COLO829 (cell line): ENCODE measurements around the gene SPRR3.
A peak's percentile ranks its signal among the peaks of the same experiment; 100 is the strongest.
"Not testable (repeated sequence)": the region's sequence is repeated elsewhere in the genome, so short reads cannot be mapped to it uniquely, and the experiment has no call there.

Source experiments
- DNase-seq: peaks from one replicate; pipeline ENCODE4 v3.0.0; 2012; ENCODE audit warnings: low spot score

The SPRR3 gene

GRCh38 chr1:152983743-152984142 is 17.8 kb upstream of the SPRR3 start, which contains the start of gene SPRR1A:
Gene SPRR1A, plus strand, starts transcription at chr1:152984081. Its CDS starts 1,150 bp downstream, at chr1:152985231.
- no peak for DNase-seq

GRCh38 chr1:152986578-152986977 is 15.0 kb upstream of the SPRR3 start:
- DNase-seq = no peak

- DNase-seq = no peak
Measured at GRCh38 chr1:152993186-152993585, 8.4 kb upstream of the SPRR3 start.

GRCh38 chr1:152995842-152996241 is 5.7 kb upstream of the SPRR3 start:
- DNase-seq = no peak

- peak; percentile 56 for DNase-seq
Measured at GRCh38 chr1:152996633-152997400, 4.7 kb upstream of the SPRR3 start.

- peak; percentile 14 for DNase-seq
Measured at GRCh38 chr1:152997901-152998300, 3.6 kb upstream of the SPRR3 start.

GRCh38 chr1:152998476-152998875 is 3.1 kb upstream of the SPRR3 start:
- no peak for DNase-seq

- no peak for DNase-seq
Measured at GRCh38 chr1:152999818-153000217, 1.7 kb upstream of the SPRR3 start.

GRCh38 chr1:153000294-153000693 is 1.3 kb upstream of the SPRR3 start:
- no peak for DNase-seq

- DNase-seq = not testable (repeated sequence)
Measured at GRCh38 chr1:153011235-153011758, 9.7 kb downstream of the SPRR3 start.

- not testable (repeated sequence) for DNase-seq
Measured at GRCh38 chr1:153021829-153022228, 20.3 kb downstream of the SPRR3 start.

GRCh38 chr1:153022340-153022739 is 20.8 kb downstream of the SPRR3 start:
- not testable (repeated sequence) for DNase-seq

GRCh38 chr1:153023109-153023508 is 21.6 kb downstream of the SPRR3 start:
- no peak for DNase-seq

GRCh38 chr1:153024413-153024812 is 22.9 kb downstream of the SPRR3 start:
- no peak for DNase-seq

GRCh38 chr1:153025797-153026196 is 24.2 kb downstream of the SPRR3 start:
- no peak for DNase-seq

- DNase-seq = no peak
Measured at GRCh38 chr1:153028766-153029165, 27.2 kb downstream of the SPRR3 start.

- no peak for DNase-seq
Measured at GRCh38 chr1:153030895-153031294, 29.3 kb downstream of the SPRR3 start, which contains the start of gene SPRR1B. Gene SPRR1B, plus strand, starts transcription at chr1:153031203. Its CDS starts 1,143 bp downstream, at chr1:153032346.

- DNase-seq = no peak
Measured at GRCh38 chr1:153032073-153032472, 30.5 kb downstream of the SPRR3 start.

GRCh38 chr1:153032677-153033308 is 31.2 kb downstream of the SPRR3 start:
- DNase-seq = peak; percentile 89

- no peak for DNase-seq
Measured at GRCh38 chr1:153035211-153035610, 33.7 kb downstream of the SPRR3 start.

- peak; percentile 49 for DNase-seq
Measured at GRCh38 chr1:153040950-153041631, 39.5 kb downstream of the SPRR3 start, which contains the start of gene SPRR2D. Gene SPRR2D, minus strand, starts transcription at chr1:153041120. Its CDS starts 774 bp downstream, at chr1:153040346.

- no peak for DNase-seq
Measured at GRCh38 chr1:153049211-153049610, 47.7 kb downstream of the SPRR3 start.
